Endodermal cell (in vitro differentiated cells): ENCODE measurements around the gene TRIO. TPM values are rescaled to one million over a fixed set of nuclear protein-coding genes. Genes with fewer than 3 reads are reported as not detected.

Experiments used
- DNase-seq: peaks from one replicate; pipeline ENCODE4 v3.0.0-alpha.2; 2017
- H3K27ac ChIP-seq: 2 replicates; pipeline ENCODE4 v1.5.1; 2013; ENCODE audit warnings: mild to moderate bottlenecking, low read depth, low read length, moderate library complexity
- H3K27me3 ChIP-seq: 2 replicates; pipeline ENCODE4 v1.6.1; 2013; ENCODE audit warnings: mild to moderate bottlenecking, low read length, moderate library complexity; ENCODE audit not compliant: insufficient read depth, control insufficient read depth, poor library complexity, severe bottlenecking
- H3K36me3 ChIP-seq: 2 replicates; pipeline ENCODE4 v1.7.0; 2013; ENCODE audit warnings: mild to moderate bottlenecking, low read length, moderate library complexity; ENCODE audit not compliant: control insufficient read depth, insufficient read depth
- H3K4me1 ChIP-seq: one replicate; pipeline ENCODE4 v1.7.0; 2013; ENCODE audit warnings: low read length; ENCODE audit not compliant: control insufficient read depth, insufficient read depth
- H3K4me3 ChIP-seq: 2 replicates; pipeline ENCODE4 v1.5.1; 2013; ENCODE audit warnings: mild to moderate bottlenecking, low read length, moderate library complexity
- H3K9ac ChIP-seq: 2 replicates; pipeline ENCODE4 v1.6.1; 2013; ENCODE audit warnings: mild to moderate bottlenecking, low read length, moderate library complexity; ENCODE audit not compliant: poor library complexity, severe bottlenecking; ENCODE audit errors: extremely low read depth
- H3K9me3 ChIP-seq: 2 replicates; pipeline ENCODE4 v1.6.1; 2013; ENCODE audit warnings: mild to moderate bottlenecking, low read length, moderate library complexity; ENCODE audit not compliant: control insufficient read depth
- H3K27ac Mint-ChIP-seq: 2 replicates; pipeline ENCODE4 v1.8.0; 2020; ENCODE audit warnings: mixed read lengths
- H3K27me3 Mint-ChIP-seq: 2 replicates; pipeline ENCODE4 v1.8.0; 2021; ENCODE audit warnings: mild to moderate bottlenecking, mixed read lengths; ENCODE audit not compliant: insufficient read depth
- H3K36me3 Mint-ChIP-seq: 2 replicates; pipeline ENCODE4 v1.8.0; 2020; ENCODE audit warnings: low read depth, mixed read lengths
- H3K4me1 Mint-ChIP-seq: 2 replicates; pipeline ENCODE4 v1.8.0; 2020; ENCODE audit warnings: mixed read lengths
- H3K4me3 Mint-ChIP-seq: 2 replicates; pipeline ENCODE4 v1.8.0; 2020; ENCODE audit warnings: mild to moderate bottlenecking, moderate library complexity, mixed read lengths
- H3K9me3 Mint-ChIP-seq: 2 replicates; pipeline ENCODE4 v1.8.0; 2020; ENCODE audit warnings: mild to moderate bottlenecking, mixed read lengths
- CTCF ChIP-seq: fragments of 200-600 bp; sonication (generic); conservative IDR thresholded peaks from 2 replicates; pipeline ENCODE4 v1.5.0; 2021; ENCODE audit warnings: antibody characterized with exemption, mild to moderate bottlenecking
- WGBS, 2 experiments: methylation state at CpG; one replicate each; pipeline versions ENCODE4 v1.1.5 to v1.1.7; 2013; ENCODE audit warnings: missing lambda C conversion rate in 2 of 2, mixed read lengths in 1 of 2; ENCODE audit not compliant: insufficient coverage in 1 of 2, insufficient read length in 1 of 2; 5-methylcytosine and 5-hydroxymethylcytosine counted together
- total RNA-seq, 2 donors: library from RNA; stranded (reverse); fragmentation: NEBNext Ultra II Directional in 1 of 2; extraction: Animal tissue kit (Norgen Biotek cat#: 25700) in 1 of 2; gene quantifications; 2 replicates in 1 of 2; 3 replicates in 1 of 2; pipeline ENCODE4 v1.2.1, GENCODE V29; 2021

Gene TRIO
- total RNA-seq, 2 donors from 2014 or later: 88.3 to 109 TPM

- Histone ChIP-seq H3K9ac (no peak overlapping the region), H3K27ac (no peak overlapping the region), H3K27me3 (no peaks in the 10 kb centered on the region), H3K4me3 (no peak overlapping the region), H3K4me1 (peaks cover 15% of the 10 kb centered on the region), H3K36me3 (peaks cover 59% of the 10 kb centered on the region), H3K9me3 (no peaks in the 10 kb centered on the region)
- Mint-ChIP-seq H3K36me3 (peaks cover 33% of the 10 kb centered on the region), H3K9me3 (no peaks in the 10 kb centered on the region), H3K27me3 (no peaks in the 10 kb centered on the region), H3K4me3 (no peak overlapping the region), H3K4me1 (peaks cover 18% of the 10 kb centered on the region), H3K27ac (no peak overlapping the region)
- no peak for TF ChIP-seq CTCF
- DNase-seq: no peak
- WGBS, 2 experiments: 94 to 97% methylated on average over 4 to 5 of the region's 5 CpGs
Observed at GRCh38 chr5:14295610-14296009, 152.5 kb downstream of the TRIO start.

GRCh38 chr5:14296533-14297331 lies 153.6 kb downstream of the TRIO start:
- H3K4me1 ChIP-seq: peaks cover 15% of the 10 kb centered on the region
- Mint-ChIP-seq H3K36me3 (peaks cover 27% of the 10 kb centered on the region), H3K4me3 (no peak overlapping the region), H3K9me3 (no peaks in the 10 kb centered on the region), H3K4me1 (peaks cover 15% of the 10 kb centered on the region), H3K27ac (no peak overlapping the region), H3K27me3 (no peaks in the 10 kb centered on the region)
- no peaks in the 10 kb centered on the region for H3K9me3 ChIP-seq
- no peak overlapping the region for H3K4me3 ChIP-seq
- peaks cover 51% of the 10 kb centered on the region for H3K36me3 ChIP-seq
- no peaks in the 10 kb centered on the region for H3K27me3 ChIP-seq
- H3K27ac ChIP-seq: no peak overlapping the region
- no peak overlapping the region for H3K9ac ChIP-seq
- WGBS, 2 experiments: 93 to 100% methylated on average over 9 to 14 of the region's 14 CpGs
- TF ChIP-seq CTCF: no peak
- DNase-seq: no peak

GRCh38 chr5:14297697-14298096 lies 154.6 kb downstream of the TRIO start:
- no peak overlapping the region for H3K27ac Mint-ChIP-seq
- peaks cover 26% of the 10 kb centered on the region for H3K36me3 Mint-ChIP-seq
- no peak for DNase-seq
- no peak overlapping the region for H3K4me3 Mint-ChIP-seq
- H3K9ac ChIP-seq: no peak overlapping the region
- no peak for TF ChIP-seq CTCF
- H3K4me3 ChIP-seq: no peak overlapping the region
- no peaks in the 10 kb centered on the region for H3K27me3 Mint-ChIP-seq
- H3K4me1 Mint-ChIP-seq: peaks cover 6% of the 10 kb centered on the region
- H3K27me3 ChIP-seq: no peaks in the 10 kb centered on the region
- H3K4me1 ChIP-seq: peaks cover 9% of the 10 kb centered on the region
- H3K9me3 ChIP-seq: no peaks in the 10 kb centered on the region
- WGBS, 2 experiments: 94 to 96% methylated on average over 4 to 9 of the region's 9 CpGs
- no peak overlapping the region for H3K27ac ChIP-seq
- no peaks in the 10 kb centered on the region for H3K9me3 Mint-ChIP-seq
- H3K36me3 ChIP-seq: peaks cover 51% of the 10 kb centered on the region
